Activated CD8-positive, alpha-beta T cell treated with anti-CD3 and anti-CD28 coated beads for 36 hours (primary cell): Measurements from ENCODE around the gene LRRTM4. TPM values are rescaled to one million over a fixed set of nuclear protein-coding genes. Genes with fewer than 3 reads are reported as not detected.
"Not testable (repeated sequence)": the region's sequence is repeated elsewhere in the genome, so short reads cannot be mapped to it uniquely, and the experiment has no call there.

ENCODE experiments used
- ATAC-seq: fragments of 200-7000 bp; cut with Tn5 transposase; one replicate; pipeline ENCODE4 v1.10.0; 2021; ENCODE audit warnings: mild to moderate bottlenecking, moderate library complexity
- CTCF ChIA-PET: fragments of 350-600 bp; sonication (Branson Sonifier 250); formaldehyde crosslinking; loops from one replicate; lab custom pipeline; 2021; ENCODE audit warnings: antibody characterized with exemption; lab: Charles Lee
- POLR2A ChIA-PET: fragments of 350-600 bp; sonication (Branson Sonifier 250); formaldehyde crosslinking; loops from one replicate; lab custom pipeline; 2021; ENCODE audit warnings: antibody characterized with exemption; lab: Charles Lee
- DNase-seq: peaks from one replicate; pipeline ENCODE4 v3.0.0-alpha.2; 2020
- H3K27ac Mint-ChIP-seq: one replicate; pipeline ENCODE4 v1.8.0; 2021; ENCODE audit warnings: mild to moderate bottlenecking, mixed read lengths
- H3K27me3 Mint-ChIP-seq: one replicate; pipeline ENCODE4 v1.8.0; 2021; ENCODE audit warnings: mixed read lengths
- H3K36me3 Mint-ChIP-seq: one replicate; pipeline ENCODE4 v1.8.0; 2021; ENCODE audit warnings: low read depth, mixed read lengths
- H3K4me1 Mint-ChIP-seq: one replicate; pipeline ENCODE4 v1.8.0; 2021; ENCODE audit warnings: low read depth, mixed read lengths
- H3K4me3 Mint-ChIP-seq: one replicate; pipeline ENCODE4 v1.8.0; 2021; ENCODE audit warnings: mild to moderate bottlenecking, moderate library complexity, mixed read lengths
- H3K9me3 Mint-ChIP-seq: one replicate; pipeline ENCODE4 v1.8.0; 2021; ENCODE audit warnings: mixed read lengths
- intact Hi-C: fragments of 100-400 bp; cut with micrococcal nuclease; formaldehyde crosslinking; loops from one replicate; pipeline ENCODE4 v1.10.0; 2022
- total RNA-seq, 2 experiments: library from RNA; stranded (reverse); gene quantifications; one replicate each; pipeline ENCODE4 v1.2.3, GENCODE V29; 2021
- TF ChIP-seq, protein P1 (sequence below): fragments of 200-600 bp; IDR thresholded peaks from one replicate; pipeline ENCODE4 v1.8.0; 2022; ENCODE audit warnings: antibody characterized with exemption, mild to moderate bottlenecking

LRRTM4 gene
- total RNA-seq, 2 experiments from 2014 or later, result not detected

DNA sequence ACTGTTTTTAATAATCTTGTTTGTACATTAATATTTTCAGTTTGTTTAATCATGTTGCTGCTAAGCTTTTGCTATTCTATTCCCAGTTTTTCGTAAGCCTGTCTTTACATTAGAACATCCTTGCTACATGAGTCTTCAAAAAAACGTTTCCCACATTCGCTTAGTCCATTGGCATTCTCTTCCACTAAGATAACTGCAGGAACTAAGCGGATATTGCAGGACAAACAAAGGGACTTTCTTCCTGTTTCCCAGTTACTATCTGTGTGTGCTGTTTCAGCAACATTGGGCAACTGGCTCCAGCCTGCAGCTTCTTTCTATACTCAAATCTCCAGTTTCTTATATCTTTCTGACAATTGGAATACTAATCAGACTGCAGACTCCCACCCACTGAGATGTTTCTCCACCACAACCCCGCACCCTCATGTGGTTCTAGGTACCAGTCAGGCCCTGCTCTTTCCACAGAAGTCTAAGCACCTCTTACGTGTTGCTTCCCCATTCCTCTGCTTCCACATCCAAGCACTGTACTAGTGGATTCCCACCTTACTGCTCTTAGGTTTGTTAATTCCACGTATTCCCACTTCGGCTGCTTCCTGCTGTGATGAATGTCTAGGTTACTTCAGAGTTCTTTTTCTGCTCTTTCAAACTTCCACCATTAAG is 420.3 kb downstream of the LRRTM4 start:
- intact Hi-C loops, result no loop called here
- Mint-ChIP-seq H3K27ac (no peak overlapping the region), H3K4me3 (no peak overlapping the region), H3K27me3 (no peaks in the 10 kb centered on the region), H3K9me3 (peaks cover 10% of the 10 kb centered on the region), H3K36me3 (no peaks in the 10 kb centered on the region), H3K4me1 (no peaks in the 10 kb centered on the region)
- CTCF ChIA-PET, result no interaction called here
- TF ChIP-seq, protein P1, sequence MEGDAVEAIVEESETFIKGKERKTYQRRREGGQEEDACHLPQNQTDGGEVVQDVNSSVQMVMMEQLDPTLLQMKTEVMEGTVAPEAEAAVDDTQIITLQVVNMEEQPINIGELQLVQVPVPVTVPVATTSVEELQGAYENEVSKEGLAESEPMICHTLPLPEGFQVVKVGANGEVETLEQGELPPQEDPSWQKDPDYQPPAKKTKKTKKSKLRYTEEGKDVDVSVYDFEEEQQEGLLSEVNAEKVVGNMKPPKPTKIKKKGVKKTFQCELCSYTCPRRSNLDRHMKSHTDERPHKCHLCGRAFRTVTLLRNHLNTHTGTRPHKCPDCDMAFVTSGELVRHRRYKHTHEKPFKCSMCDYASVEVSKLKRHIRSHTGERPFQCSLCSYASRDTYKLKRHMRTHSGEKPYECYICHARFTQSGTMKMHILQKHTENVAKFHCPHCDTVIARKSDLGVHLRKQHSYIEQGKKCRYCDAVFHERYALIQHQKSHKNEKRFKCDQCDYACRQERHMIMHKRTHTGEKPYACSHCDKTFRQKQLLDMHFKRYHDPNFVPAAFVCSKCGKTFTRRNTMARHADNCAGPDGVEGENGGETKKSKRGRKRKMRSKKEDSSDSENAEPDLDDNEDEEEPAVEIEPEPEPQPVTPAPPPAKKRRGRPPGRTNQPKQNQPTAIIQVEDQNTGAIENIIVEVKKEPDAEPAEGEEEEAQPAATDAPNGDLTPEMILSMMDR, result no peak
- no peak for ATAC-seq
- DNase-seq, result no peak
- POLR2A ChIA-PET, result no interaction called here

DNA sequence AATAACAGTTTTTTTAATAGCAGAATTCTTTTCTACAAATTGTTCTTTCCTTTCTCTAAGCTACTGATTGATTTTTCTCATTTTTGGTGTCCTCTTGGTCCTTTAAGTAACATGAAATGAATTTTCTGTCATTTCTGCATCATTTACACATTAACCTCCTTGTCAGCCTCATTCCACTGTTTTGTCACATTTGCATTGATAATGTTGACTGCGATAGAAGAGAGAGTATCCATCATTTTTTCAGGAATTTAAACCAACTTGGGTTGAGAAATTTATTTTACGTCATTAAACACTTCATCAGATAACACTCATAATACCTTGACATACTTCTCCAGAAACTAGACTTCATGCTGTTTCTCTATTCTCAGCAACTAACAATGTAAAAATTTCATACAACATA is 422.2 kb downstream of the LRRTM4 start:
- ChIA-PET POLR2A (no interaction called here), CTCF (no interaction called here)
- Mint-ChIP-seq H3K9me3 (peaks cover 10% of the 10 kb centered on the region), H3K27ac (no peak overlapping the region), H3K4me1 (no peaks in the 10 kb centered on the region), H3K4me3 (no peak overlapping the region), H3K27me3 (no peaks in the 10 kb centered on the region), H3K36me3 (no peaks in the 10 kb centered on the region)
- intact Hi-C loops, result no loop called here
- TF ChIP-seq, protein P1, result no peak
- no peak for DNase-seq
- ATAC-seq, result no peak

DNA sequence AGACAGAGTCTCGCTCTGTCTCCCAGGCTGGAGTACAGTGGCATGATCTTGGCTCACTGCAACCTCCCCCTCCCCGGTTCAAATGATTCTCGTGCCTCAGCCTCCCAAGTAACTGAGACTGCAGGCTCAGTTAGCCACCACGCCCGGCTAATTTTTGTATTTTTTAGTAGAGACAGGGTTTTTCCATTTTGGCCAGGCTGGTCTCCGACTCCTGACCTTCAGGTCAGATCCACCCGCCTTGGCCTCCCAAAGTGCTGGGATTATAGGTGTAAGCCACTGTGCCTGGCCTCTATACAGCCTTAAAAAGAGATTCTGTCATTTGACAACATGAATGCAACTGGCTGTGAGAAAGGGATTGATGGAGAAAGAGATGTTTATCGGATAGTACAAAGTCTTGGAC is 426.7 kb downstream of the LRRTM4 start:
- intact Hi-C loops, H3K4me1 Mint-ChIP-seq, DNase-seq, H3K4me3 Mint-ChIP-seq, H3K27me3 Mint-ChIP-seq, H3K9me3 Mint-ChIP-seq, H3K27ac Mint-ChIP-seq, ATAC-seq, H3K36me3 Mint-ChIP-seq, CTCF ChIA-PET, POLR2A ChIA-PET: not testable (repeated sequence)

DNA sequence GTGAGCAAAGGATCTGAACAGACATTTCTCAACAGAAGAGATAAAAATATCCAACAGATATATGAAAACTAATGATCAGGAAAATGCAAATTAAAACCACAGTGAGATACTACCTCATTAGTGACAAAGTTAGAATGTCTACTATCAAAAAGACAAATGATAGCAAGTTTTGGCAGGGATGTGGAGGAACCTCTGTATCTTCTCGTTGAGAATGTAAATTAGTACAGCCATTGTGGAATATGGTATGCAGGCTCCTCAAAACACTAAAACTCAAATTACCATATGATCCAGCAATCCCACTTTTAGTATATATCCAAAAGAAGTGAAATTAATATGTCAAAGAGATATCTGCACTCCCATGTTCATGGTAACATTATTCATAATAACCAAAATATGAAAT is 427.1 kb downstream of the LRRTM4 start:
- ChIA-PET CTCF (no interaction called here), POLR2A (no interaction called here)
- intact Hi-C loops, result no loop called here
- Mint-ChIP-seq H3K27me3 (peaks cover under 1% of the 10 kb centered on the region), H3K36me3 (no peaks in the 10 kb centered on the region), H3K9me3 (peaks cover 4% of the 10 kb centered on the region), H3K27ac (no peak overlapping the region), H3K4me1 (no peaks in the 10 kb centered on the region), H3K4me3 (no peak overlapping the region)
- TF ChIP-seq, protein P1, result no peak
- DNase-seq (no peak), ATAC-seq (no peak)

DNA sequence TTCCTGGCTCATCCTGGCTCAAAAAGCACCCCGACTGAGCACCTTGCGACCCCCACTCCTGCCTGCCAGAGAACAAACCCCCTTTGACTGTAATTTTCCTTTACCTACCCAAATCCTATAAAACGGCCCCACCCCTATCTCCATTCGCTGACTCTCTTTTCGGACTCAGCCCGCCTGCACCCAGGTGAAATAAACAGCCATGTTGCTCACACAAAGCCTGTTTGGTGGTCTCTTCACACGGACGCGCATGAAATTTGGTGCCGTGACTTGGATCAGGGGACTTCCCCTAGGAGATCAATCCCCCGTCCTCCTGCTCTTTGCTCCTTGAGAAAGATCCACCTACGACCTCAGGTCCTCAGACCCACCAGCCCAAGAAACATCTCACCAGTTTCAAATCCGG is 433.8 kb downstream of the LRRTM4 start:
- H3K9me3 Mint-ChIP-seq, intact Hi-C loops, H3K27ac Mint-ChIP-seq, DNase-seq, ATAC-seq, H3K4me1 Mint-ChIP-seq, CTCF ChIA-PET, H3K36me3 Mint-ChIP-seq, H3K4me3 Mint-ChIP-seq, POLR2A ChIA-PET: not testable (repeated sequence)
- H3K27me3 Mint-ChIP-seq, result peaks cover 12% of the 10 kb centered on the region

DNA sequence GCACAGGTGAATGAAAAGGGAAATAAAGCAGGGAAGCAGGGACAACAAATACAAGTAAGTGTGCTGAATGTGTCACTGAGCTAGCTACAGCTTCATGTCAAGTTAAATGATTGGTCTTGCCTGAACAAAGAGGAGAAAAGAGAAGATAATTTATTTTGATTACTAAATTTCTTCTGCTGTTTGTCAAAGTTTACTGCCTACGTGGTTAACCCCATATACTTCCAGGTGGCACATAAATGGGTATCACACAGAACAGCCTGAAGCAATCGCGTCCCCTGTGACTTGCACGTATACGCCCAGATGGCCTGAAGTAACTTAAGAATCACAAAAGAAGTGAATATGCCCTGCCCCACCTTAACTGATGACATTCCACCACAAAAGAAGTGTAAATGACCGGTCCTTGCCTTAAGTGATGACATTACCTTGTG is 434.2 kb downstream of the LRRTM4 start:
- no peaks in the 10 kb centered on the region for H3K36me3 Mint-ChIP-seq
- CTCF ChIA-PET, result no interaction called here
- POLR2A ChIA-PET, result no interaction called here
- H3K4me1 Mint-ChIP-seq, result no peaks in the 10 kb centered on the region
- H3K27me3 Mint-ChIP-seq, result peaks cover 12% of the 10 kb centered on the region
- H3K27ac Mint-ChIP-seq, result no peak overlapping the region
- intact Hi-C loops, result no loop called here
- H3K9me3 Mint-ChIP-seq, result peaks cover 3% of the 10 kb centered on the region
- no peak for DNase-seq
- TF ChIP-seq, protein P1, result no peak
- ATAC-seq, result no peak
- H3K4me3 Mint-ChIP-seq, result no peak overlapping the region
